ENCODE results near the gene FAM156B. TPM values are rescaled to one million over a fixed set of nuclear protein-coding genes. Genes with fewer than 3 reads are reported as not detected.
A peak's percentile ranks its signal among the peaks of the same experiment; 100 is the strongest.
"Not testable (repeated sequence)": the region's sequence is repeated elsewhere in the genome, so short reads cannot be mapped to it uniquely, and the experiment has no call there.

FAM156B gene
- total RNA-seq, 4 donors from 2014 or later, result 9.4 to 25.7 (median 17.0) TPM

GRCh38 chrX:52934704-52935469 is 37.8 kb downstream of the FAM156B start:
- ATAC-seq, result peak; percentile 99
- Histone ChIP-seq H3K36me3 (no peaks in the 10 kb centered on the region), H3K27me3 (no peaks in the 10 kb centered on the region), H3K9me3 (no peaks in the 10 kb centered on the region), H3K27ac (peak overlapping the region; percentile 90 to 95 (median 92)), H3K4me1 (no peaks in the 10 kb centered on the region), H3K4me3 (peak overlapping the region; percentile 65 to 73)
- TF ChIP-seq EP300 (IDR thresholded peaks at IDR 0.05), result no peak
- peak; percentile 61 to 97 (median 93) for TF ChIP-seq CTCF (IDR thresholded peaks at IDR 0.05)
- TF ChIP-seq POLR2AphosphoS5 (IDR thresholded peaks at IDR 0.05), result peak; percentile 78
- TF ChIP-seq POLR2A (IDR thresholded peaks at IDR 0.05), result peak; percentile 60 to 73
- 0 to 2% methylated on average over 7 to 11 of the region's 61 CpGs for WGBS, 2 donors (ENCODE audit: low coverage in 1 of 2)

- 0% methylated on average over 5 of the region's 10 CpGs; no CpG with 5 or more reads in 1 of the 2 donors for WGBS, 2 donors (ENCODE audit: low coverage in 1 of 2)
- peak; percentile 10 for ATAC-seq
- not testable (repeated sequence) for H3K9me3 ChIP-seq
Observed at GRCh38 chrX:52935470-52935784, 38.3 kb downstream of the FAM156B start.

GRCh38 chrX:52940704-52941103 is 43.6 kb downstream of the FAM156B start:
- not testable (repeated sequence) for H3K27ac ChIP-seq, H3K4me1 ChIP-seq, H3K36me3 ChIP-seq, ATAC-seq, H3K27me3 ChIP-seq, H3K9me3 ChIP-seq, H3K4me3 ChIP-seq
- WGBS, 2 donors (ENCODE audit: low coverage in 1 of 2), result no CpG with 5 or more reads among the region's 4 CpGs

More at GRCh38 chrX:52935470-52935784, 38.3 kb downstream of the FAM156B start:
- Histone ChIP-seq H3K27ac (peak overlapping the region; percentile 90 to 95 (median 92)), H3K4me3 (peak overlapping the region; percentile 65 to 73)
- H3K4me1 ChIP-seq, H3K36me3 ChIP-seq, H3K27me3 ChIP-seq: not testable (repeated sequence)

GRCh38 chrX:52941728-52942127 is 44.6 kb downstream of the FAM156B start:
- WGBS, 2 donors (ENCODE audit: low coverage in 1 of 2), result no CpG with 5 or more reads among the region's 10 CpGs
- not testable (repeated sequence) for H3K27ac ChIP-seq, H3K27me3 ChIP-seq, H3K9me3 ChIP-seq, H3K36me3 ChIP-seq, H3K4me1 ChIP-seq, H3K4me3 ChIP-seq, ATAC-seq

- no CpG with 5 or more reads among the region's 14 CpGs for WGBS, 2 donors (ENCODE audit: low coverage in 1 of 2)
- not testable (repeated sequence) for H3K4me1 ChIP-seq, H3K4me3 ChIP-seq, H3K9me3 ChIP-seq, ATAC-seq, H3K27me3 ChIP-seq, H3K27ac ChIP-seq, H3K36me3 ChIP-seq
Observed at GRCh38 chrX:52945838-52946494, 48.8 kb downstream of the FAM156B start.

GRCh38 chrX:52947501-52947900 is 50.4 kb downstream of the FAM156B start:
- H3K27ac ChIP-seq, H3K27me3 ChIP-seq, H3K9me3 ChIP-seq, H3K36me3 ChIP-seq, H3K4me3 ChIP-seq, H3K4me1 ChIP-seq, ATAC-seq: not testable (repeated sequence)
- no CpG with 5 or more reads among the region's 16 CpGs for WGBS, 2 donors (ENCODE audit: low coverage in 1 of 2)

- not testable (repeated sequence) for ATAC-seq, H3K27me3 ChIP-seq
- WGBS, 2 donors (ENCODE audit: low coverage in 1 of 2), result no CpG with 5 or more reads among the region's 17 CpGs
Observed at GRCh38 chrX:52948265-52948664, 51.1 kb downstream of the FAM156B start.

GRCh38 chrX:52949325-52949724 is 52.2 kb downstream of the FAM156B start:
- ATAC-seq, H3K27ac ChIP-seq, H3K36me3 ChIP-seq, H3K4me3 ChIP-seq, H3K4me1 ChIP-seq, H3K9me3 ChIP-seq, H3K27me3 ChIP-seq: not testable (repeated sequence)
- no CpG with 5 or more reads among the region's 4 CpGs for WGBS, 2 donors (ENCODE audit: low coverage in 1 of 2)

More at GRCh38 chrX:52948265-52948664, 51.1 kb downstream of the FAM156B start:
- not testable (repeated sequence) for H3K36me3 ChIP-seq, H3K4me3 ChIP-seq, H3K4me1 ChIP-seq, H3K27ac ChIP-seq, H3K9me3 ChIP-seq

- H3K27me3 ChIP-seq, ATAC-seq, H3K27ac ChIP-seq, H3K9me3 ChIP-seq, H3K36me3 ChIP-seq, H3K4me1 ChIP-seq, H3K4me3 ChIP-seq: not testable (repeated sequence)
- whole genome bisulfite sequencing, 2 donors (ENCODE audit: low coverage in 1 of 2), result no CpG with 5 or more reads among the region's 10 CpGs
Observed at GRCh38 chrX:52949884-52950283, 52.8 kb downstream of the FAM156B start.

Other genes with a start within 250 kb of the FAM156B start
- gene SSX7, start 242.4 kb upstream of the FAM156B start, total RNA-seq, result not detected
- gene SSX2, start 190.2 kb upstream of the FAM156B start, total RNA-seq, result not detected
- gene SSX2B, start 146.1 kb upstream of the FAM156B start, total RNA-seq, result not detected
- not detected for gene SPANXN5, start 99.9 kb upstream of the FAM156B start, total RNA-seq
- not detected for gene XAGE5, start 86.0 kb upstream of the FAM156B start, total RNA-seq
- not detected for gene XAGE3, start 29.2 kb upstream of the FAM156B start, total RNA-seq
- gene FAM156A, start 61.2 kb downstream of the FAM156B start, total RNA-seq, result 10 to 100 TPM in 2 of 4 donors, 1 to 10 TPM in 2; 2.6 to 14.1 (median 10.7) TPM
- 1 to 10 TPM in 2 of 4 donors, under 1 TPM in 2; 0.67 to 2.5 (median 0.99) TPM for gene GPR173, start 151.5 kb downstream of the FAM156B start, total RNA-seq
- 100 to 1,000 TPM in 1 of 4 donors, 10 to 100 TPM in 3; 40.5 to 156 (median 89.8) TPM for gene TSPYL2, start 185.0 kb downstream of the FAM156B start, total RNA-seq
- gene KANTR, start 196.8 kb downstream of the FAM156B start, total RNA-seq, result 10 to 100 TPM in 3 of 4 donors, 1 to 10 TPM in 1; 7.7 to 36.6 (median 13.7) TPM